GF-D8 (cell line): ENCODE measurements around the gene PACS1.
"Not testable (repeated sequence)": the region's sequence is repeated elsewhere in the genome, so short reads cannot be mapped to it uniquely, and the experiment has no call there.

Experiments used
- DNase-seq: peaks from one replicate; lab custom pipeline; 2025; lab: John Stamatoyannopoulos, UW

Gene PACS1

DNA sequence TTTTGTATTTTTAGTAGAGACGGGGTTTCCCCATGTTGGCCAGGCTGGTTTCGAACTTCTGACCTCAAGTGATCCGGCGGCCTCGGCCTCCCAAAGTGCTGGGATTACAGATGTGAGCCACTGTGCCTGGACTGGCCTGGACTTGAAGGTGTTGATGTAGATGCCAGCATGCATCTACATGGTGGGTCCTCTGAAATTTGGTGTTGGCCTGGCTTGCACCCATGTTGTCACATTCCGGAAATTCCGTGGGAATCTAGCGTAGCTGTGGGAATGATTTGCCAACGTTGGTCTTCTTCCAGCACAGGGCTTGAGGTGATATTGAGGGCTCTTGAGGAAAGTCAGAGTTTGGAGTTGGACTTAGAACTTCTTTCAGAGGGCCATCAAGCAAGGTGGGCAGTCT lies 6.5 kb downstream of the PACS1 start:
- no peak for DNase-seq

DNA sequence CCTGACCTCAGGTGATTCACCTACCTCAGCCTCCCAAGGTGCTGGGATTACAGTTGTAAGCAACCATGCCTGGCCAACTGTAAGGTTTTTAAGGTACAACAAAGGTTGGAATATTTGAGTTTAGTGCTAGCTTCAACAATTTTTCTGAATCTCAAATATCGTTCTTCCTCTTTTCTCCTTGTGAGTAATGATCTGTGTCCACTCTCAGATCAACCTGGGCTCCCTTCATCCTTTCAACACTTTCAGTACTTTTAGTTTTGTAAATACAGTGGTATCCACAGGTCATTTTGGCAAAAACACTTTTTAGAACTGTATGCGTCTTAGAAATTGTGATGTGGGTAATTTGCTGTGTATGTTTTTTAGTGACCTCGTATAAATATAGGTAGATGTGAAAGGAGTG lies 7.9 kb downstream of the PACS1 start:
- DNase-seq: no peak

DNA sequence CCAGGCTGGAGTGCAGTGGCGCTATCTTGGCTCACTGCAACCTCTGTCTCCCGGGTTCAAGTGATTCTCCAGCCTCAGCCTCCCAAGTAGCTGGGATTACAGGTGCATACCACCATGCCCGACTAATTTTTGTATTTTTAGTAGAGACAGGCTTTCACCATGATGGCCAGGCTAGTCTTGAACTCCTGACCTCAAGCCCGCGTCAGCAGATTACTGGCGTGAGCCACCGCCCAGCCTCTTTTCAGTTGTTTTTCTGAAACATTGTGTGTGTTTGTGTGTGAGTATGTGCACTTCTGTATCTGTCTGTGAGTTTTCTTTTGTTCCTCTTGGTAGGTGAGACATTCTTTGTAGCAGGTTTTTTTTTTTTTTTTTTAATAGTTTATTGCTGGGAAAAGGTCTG lies 8.9 kb downstream of the PACS1 start:
- not testable (repeated sequence) for DNase-seq

DNA sequence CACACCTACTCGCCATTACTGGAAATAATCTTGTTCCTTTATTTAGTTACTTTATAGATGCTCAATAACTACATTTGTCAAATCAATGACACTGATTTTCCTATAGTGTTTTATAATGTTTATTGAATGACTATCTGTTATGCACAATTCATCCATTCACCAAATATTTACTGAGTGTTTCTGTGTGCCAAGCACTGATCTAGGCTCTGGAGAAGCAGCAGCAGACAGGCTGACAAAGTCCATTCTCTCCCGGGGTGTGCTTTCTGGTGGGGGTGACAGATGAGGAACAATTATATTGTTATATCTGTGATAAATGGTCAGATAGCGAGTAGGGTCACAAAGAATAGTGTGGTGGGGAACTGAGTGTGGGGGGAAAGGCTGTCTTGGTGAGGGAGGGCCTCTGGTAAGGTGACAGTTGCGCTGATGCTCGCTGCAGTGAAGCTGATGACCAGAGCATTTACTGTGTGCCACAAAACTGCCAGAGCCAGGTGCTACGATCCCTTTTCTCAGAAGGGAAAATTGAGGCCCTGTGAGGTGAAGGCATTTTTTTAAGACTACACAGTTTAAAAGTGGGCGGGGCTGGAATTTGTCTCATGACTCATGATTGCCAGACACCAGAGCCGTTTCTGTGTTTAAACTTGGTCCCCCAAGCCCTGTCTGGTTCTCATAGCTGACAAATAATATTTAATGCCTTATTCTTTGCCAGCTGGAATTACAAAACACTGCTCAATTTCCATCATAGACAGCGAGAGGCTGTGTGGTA lies 10.2 kb downstream of the PACS1 start:
- DNase-seq: no peak

DNA sequence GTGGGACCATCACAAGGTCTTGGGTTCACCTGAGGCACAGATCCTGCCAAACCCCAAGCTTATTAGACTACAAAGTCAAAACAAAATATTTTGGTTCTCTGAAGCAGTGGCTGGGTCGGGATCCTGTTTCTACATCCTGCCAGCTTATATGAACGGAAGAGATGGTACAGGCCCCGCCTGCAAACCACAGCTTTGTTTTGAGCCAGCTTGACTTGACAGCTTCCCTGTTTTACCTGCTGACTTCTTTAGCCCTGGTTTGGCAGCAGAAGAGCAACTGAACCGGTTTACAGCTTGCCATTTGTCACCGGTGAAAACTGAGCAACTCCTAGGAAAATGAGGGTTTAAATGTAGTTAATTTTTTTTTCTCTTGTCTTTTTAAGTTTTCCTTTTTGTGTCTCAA lies 11.4 kb downstream of the PACS1 start:
- peak; percentile 63 for DNase-seq

DNA sequence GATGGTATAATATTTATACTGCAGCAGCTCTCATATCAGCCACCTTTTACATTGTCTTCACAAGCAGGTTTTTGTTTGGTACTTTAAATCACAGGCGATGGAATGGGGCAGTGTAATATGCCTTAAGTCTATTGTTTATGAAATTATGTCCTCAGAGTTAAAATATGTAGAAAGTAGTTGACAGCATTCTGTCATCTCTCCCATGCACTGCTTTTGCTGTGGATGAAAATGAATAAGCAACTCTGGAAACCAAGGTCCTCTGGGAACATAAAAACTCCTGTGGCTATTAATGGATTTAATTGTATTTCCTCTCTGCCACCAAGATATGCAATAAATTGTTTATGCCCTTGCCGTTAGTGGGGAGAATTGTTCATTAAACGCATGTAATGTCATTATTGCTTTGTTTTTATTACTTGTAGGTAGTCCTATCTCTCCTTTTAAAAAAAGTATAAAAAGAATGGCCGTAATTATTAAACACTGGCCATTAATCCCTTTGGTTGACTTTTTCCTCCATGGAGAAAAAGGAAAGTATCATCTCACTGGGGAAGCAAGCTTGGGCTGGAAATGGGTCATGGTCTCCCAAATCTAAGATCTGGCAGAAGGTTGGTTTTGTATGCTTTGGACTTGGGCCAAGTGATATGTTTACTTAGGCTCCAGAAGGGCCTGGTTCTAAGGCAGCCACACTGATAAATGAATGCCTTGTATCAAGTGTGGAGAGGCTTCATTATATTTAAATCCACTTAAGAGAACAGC lies 13.1 kb downstream of the PACS1 start:
- DNase-seq: no peak

DNA sequence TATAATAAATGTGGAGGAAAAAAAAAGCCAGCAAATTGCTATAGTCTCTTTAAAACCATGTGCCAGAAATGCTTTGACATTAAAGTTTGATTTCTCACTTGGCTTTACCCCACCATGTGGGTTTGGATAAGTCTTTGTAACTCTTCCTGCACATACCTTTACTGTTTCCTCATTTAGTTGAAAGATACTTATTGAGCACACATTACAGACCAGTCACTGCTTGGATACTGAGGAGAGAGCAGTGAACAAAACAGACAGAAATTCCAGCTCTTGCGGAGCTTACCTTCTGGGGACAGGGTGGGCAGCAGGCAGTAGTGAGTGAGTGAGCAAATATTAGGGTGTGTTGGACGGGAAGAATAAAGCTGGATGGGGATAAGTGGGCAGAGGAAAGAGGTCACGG lies 13.7 kb downstream of the PACS1 start:
- DNase-seq: no peak

DNA sequence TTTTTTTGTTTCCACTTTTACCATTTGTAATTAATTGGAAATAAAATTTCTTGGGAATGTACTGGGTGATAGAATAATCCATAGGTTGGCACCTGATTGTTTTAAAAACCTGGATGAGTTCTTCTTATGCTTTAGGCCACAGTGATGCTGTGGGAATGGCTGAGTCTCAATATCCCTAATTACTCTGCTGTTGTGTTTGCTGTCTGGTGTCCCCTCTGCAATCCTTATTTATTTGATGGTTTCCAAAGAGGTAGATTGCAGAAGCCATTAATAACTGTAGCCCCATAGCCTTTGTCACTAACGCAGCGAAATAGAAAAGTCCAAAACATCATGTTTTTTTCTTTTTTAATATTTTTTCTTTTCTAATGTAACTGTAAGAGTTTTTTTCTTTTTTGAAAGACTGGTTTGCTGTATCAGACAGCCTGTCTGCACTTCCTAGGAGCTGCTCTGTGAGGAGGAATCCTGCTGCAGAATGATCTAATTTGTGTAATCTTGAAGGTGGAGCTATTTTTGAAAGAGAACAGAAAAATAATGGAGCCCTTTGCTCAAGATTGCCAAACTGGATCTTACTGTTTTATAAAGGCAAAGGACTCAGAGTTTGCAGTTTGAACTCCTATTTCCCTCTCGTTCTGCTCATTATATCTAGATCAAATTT lies 14.9 kb downstream of the PACS1 start:
- DNase-seq: no peak

DNA sequence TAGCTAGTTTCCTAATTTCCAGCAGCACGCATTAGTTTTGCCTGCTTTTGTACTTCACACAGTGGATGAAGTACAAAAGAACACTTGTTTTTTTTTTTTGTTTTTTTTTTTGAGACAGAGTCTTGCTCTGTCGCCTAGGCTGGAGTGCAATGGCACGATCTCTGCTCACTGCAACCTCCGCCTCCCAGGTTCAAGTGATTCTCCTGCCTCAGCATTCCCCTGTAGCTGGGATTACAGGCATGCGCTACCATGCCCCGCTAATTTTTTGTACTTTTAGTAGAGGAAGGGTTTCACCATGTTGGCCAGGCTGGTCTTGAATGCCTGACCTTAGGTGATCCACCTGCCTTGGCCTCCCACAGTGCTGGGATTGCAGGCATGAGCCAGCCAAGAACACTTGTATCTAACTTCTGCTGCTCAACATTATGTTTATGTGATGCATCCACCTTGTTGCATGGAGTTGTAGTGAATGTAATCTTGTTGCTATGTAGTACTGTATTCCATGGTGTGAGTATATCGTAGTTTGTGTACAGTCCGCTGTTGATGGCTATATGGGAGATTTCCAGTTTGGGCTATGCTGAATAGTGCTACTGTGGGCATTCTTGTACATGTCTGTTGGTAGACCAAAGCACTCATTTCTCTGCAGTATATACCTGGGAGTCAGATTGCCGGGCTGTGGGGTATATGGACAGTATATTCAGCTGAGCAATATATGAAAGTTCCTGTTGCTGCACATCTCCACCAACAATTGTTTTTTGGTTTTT lies 17.3 kb downstream of the PACS1 start:
- DNase-seq: no peak

DNA sequence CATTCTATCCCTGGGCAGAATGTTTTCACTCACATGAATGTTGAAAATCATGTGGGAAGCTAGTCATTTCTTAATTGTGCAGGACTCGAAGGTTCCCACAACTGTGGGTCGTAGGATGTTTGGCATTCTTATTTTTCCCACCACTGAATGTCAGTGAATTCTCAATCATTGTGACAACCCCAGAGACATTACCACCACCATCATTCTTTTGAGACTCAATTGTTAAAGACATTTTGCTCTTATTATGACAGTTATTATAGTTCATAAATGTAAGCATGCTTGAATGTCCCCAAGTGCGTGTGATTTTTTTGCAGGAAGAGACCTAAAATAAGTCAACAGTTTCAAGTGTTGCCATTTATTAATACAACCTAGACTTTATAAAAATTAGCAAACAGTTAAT lies 19.0 kb downstream of the PACS1 start:
- DNase-seq: no peak

DNA sequence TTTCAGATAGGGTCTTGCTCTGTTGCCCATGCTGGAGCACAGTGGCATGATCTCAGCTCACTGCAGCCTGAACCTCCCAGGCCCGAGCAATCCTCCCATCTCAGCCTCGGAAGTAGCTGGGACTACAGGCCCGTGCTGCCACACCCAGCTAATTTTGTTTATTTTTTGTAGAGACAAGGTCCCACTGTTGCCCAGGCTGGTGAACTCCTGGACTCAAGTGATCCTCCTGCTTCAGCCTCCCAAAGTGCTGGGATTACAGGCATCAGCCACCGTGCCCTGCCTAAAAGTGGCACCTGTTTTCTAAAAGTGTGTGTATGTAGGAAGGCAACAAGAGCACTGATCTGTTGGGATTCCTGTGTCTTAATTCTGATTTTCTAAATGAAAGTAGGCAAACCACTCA lies 20.2 kb downstream of the PACS1 start:
- DNase-seq: no peak

DNA sequence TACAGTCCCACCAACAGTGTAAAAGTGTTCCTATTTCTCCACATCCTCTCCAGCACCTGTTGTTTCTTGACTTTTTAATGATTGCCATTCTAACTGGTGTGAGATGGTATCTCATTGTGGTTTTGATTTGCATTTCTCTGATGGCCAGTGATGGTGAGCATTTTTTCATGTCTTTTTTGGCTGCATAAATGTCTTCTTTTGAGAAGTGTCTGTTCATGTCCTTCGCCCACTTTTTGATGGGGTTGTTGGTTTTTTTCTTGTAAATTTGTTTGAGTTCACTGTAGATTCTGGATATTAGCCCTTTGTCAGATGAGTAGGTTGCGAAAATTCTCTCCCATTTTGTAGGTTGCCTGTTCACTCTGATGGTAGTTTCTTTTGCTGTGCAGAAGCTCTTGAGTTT lies 22.1 kb downstream of the PACS1 start:
- not testable (repeated sequence) for DNase-seq

DNA sequence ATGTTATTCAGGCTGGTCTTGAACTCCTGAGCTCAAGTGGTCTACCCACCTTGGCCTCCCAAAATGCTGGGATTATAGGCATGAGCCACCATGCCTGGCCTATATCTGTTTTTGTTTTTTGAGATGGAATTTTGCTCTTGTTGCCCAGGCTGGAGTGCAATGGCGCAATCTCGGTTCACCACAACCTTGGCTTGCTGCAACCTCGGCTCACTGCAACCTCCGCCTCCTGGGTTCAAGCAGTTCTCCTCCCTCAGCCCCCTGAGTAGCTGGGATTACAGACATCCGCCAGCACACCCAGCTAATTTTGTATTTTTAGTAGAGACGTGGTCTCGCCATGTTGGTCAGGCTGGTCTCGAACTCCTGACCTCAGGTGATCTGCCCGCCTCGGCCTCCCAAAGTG lies 29.7 kb downstream of the PACS1 start:
- peak; percentile 10 for DNase-seq

DNA sequence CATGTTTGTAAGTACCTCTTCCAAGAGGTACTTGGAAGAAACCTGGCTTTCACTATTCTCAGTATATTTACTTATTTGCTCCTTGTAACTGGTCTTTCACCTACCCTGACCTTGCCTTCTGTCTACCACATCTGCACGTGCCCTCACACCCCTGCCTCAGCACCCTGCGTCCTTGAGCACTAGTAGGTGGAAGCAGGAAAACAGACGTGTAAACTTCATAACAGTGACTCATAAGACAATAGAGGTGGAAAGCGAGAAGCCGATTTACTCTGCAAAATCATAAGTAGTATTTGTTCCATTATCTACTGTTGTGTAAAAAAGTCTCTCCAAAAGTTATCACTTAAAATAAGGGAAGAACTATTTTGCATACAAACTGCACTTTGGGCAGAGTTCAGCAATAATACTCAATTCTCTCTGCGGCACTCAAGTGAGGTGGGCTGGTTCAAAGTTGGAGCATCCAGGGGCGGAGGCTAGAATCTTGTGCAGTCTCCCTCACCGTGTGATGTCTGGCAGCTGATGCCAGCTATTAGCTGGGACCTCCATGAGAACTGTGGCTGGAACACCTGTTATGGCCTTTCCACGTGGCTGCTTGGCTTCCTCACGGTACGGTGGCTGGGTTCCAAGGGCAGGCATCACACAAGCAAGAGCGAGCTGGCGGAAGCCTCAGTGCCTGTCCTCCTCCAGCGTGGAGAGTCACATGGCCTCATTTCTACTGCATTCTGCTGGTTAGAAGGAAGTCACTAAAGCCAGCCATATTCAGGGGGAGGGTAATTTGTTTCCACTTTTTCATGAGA lies 30.4 kb downstream of the PACS1 start:
- peak; percentile 52 for DNase-seq

DNA sequence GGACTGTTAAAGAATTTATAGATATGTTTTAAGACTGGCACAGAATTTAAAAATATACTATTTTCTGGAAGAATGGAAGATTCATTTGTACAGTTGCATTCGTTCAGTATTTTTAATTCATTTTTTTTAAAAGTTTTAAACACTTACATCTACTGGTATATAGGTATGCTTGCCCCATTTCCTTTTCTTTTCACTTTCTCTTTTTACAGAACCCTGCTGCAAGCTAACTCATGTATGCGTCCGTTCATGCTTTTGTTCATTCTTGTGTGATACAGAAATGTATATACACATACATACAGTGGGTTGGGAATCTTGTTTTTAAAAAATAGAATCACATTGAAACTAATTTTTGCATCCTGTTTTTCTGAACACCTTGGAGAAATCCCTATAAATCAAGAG lies 31.0 kb downstream of the PACS1 start:
- no peak for DNase-seq

DNA sequence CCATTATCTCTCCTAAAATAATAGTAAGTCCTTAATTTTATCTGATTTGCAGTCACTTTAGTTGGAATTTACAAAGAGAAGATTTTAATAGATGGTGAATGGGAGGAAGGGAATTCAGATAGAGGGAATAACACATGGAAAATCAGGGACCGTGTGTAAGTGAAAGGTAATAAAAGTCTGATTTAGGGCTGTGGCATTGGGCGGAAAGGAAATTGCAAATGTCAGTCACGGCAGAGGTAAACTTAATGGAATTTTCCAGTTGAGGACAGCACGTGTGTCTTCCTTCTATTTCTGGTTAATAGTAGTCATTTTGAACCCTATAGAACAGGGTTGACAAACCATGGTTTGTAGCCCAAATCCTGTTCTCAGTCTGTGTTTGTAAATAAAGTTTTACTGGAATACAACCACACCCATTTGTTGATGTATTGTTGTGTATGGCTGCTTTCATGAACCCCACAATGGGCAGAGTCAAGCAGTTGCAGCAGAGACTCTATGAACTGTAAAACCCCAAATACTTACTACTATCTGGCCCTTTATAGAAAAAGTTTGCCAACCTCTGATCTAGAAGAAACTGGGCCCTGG lies 34.1 kb downstream of the PACS1 start:
- no peak for DNase-seq

DNA sequence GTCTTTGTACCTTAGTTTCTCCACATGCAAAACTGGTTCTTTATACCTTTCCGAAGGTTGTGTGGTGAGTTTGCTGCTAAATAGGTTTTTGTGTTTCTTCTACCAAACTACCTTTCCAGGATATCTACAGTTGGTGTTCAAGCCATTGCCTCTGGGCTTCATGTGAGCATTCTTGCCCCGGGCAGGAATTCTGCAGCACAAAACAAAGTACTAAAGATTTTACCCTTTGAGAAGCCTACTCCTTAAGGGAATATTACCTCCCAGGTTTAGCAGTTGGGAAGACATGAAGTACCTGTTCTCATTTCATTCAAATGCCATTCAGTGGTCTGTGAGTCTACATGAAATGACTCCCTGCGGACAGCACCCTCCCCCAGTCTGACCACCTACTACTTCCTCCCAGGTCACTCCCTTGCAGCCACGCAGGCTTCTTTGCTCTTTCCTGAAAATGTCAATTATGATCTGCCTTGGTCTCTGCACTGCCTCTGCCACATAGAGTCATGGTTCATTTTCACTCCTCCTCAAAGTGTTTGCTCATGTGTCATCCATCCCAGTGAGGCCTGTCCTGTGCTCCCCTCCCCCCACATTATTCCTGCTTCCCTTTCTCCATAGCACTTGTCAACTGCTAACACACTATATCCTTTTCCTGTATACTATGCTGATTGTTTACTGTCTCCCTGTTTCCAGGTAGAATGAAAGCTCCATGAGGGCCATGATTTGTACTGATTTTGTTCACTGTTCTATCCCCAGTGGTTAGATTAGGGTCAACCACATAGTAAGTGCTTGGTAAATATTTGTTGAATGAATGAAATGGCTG lies 36.9 kb downstream of the PACS1 start:
- no peak for DNase-seq

DNA sequence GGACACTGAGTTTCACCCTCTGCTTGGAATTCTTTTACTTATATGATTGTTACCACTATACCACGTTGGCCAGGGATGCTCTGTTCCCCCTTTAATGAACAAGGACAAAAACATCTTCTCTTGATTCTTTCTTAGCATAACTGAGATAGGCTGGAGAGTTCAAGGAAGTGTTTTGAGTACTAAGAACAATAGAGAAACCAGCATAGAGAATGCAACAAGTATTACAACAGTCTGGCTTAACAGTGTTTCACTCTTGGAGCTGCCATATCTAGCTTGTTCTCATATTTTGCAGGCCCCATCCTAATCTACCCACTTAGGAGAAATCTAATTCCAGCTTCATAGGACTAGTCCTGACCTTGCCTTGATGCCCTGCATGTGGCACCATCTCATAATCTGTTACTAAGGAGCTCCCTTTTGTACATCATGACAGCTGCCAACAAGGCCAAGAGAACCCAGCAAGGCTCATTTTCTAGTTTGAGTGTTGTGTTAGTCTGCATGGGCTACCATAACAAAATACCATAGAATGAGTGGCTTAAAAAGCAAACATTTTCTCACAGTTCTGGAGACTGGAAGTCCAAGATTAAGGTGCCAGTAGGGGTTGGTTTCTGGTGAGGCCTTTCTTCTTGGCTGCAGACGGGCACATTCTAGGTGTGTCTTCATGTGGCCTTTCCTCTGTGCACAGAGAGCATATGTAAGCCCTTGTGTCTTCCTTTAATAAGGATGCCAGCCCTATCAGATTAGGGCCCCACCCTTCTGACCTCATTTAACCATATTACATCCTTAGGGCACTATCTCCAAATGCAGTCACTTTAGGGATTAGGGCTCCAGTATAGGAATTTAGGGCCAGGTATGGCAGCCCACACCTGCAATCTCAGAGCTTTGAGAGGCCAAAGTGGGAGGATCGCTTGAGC lies 37.8 kb downstream of the PACS1 start:
- DNase-seq: no peak

DNA sequence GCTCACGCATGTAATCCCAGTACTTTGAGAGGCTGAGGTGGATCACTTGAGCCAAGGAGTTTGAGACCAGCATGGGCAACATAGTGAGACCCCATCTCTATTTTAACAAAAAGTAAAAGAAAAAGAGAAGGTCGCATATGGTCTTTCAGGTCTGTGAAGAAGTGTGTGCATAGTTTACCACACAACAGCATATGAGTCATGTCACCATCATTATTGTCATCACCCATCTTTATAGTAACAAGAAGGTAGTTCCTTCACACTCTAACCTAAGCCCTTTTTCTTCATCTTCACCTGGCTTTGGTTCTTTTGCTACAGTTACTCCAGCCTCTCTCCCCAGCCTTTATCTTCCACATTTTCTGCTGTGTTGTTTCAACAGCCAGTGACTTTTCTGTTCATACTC lies 39.2 kb downstream of the PACS1 start:
- no peak for DNase-seq
